T-helper 9 cell (primary cell): ENCODE measurements around the gene RECQL5.

ENCODE experiments used
- DNase-seq: peaks from one replicate; pipeline ENCODE4 v3.0.0-alpha.2; 2020
- total RNA-seq, 2 donors: gene quantifications; one replicate each; lab custom pipeline; 2026; lab: John Stamatoyannopoulos, UW

The RECQL5 gene
- 18.1 to 33.9 reads per million in 2 donors for total RNA-seq

DNA sequence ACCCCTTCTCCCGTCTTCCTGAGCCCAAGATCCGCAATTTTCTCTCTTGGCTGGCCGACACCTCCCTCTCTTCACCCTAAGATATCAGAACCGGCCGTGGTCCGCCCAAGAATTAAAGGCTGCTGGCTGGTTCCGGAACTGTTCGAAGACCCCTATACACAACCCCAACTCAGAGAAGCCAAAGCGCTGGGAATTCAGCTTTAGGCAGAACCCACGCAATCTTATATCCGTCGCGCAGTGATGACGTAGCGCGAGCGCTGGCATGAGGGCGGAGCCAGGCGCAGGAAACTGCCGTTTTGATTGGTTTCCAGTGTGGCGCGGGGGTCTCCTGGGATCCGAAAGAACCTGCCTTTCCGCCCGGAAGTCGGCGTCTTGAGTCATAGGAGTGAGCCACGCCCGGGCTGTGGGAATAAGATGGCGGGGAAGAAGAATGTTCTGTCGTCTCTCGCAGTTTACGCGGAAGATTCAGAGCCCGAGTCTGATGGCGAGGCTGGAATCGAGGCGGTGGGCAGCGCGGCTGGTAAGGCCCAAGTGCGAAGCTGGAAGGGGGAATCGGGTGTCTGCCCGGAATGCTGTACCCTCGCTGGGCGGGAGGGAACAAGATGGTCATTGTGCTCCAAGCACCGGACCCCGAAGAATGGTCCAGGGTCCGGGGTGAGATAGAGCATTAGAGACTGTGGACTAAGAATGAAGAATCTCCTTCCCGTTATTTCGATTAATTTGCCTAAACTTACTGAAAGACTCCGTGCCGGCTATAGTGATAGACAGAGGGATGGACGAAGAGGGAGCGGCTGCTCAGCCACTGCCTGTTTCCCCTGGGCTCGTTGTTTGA, at the start of gene RECQL5, which contains the start of gene SAP30BP:
Gene RECQL5 (minus strand): TSS at position 196 of the 832 bp plus-strand sequence. CDS start 597 bp downstream, outside the sequence.
Gene SAP30BP (plus strand): TSS at position 380 of the 832 bp plus-strand sequence. CDS start 35 bp downstream, at position 415.
- DNase-seq: peak; percentile 98

DNA sequence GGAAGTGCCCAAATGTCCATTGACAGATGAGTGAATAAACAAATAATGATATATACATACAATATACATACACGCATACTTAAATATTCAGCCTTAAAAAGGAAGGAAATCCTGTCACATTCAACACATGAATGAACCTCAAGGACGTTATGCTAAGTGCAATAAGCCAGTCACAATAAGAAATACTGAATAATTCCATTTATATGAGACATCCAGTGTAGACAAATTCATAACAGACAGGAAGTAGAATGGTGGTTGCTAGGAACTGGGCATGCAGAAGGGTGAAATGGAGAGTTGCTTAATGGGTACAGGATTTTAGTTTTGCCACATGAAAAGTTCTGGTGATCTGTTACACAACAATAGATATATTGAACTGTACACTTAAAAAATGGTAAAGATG, 45.5 kb upstream of the RECQL5 start:
- no peak for DNase-seq

DNA sequence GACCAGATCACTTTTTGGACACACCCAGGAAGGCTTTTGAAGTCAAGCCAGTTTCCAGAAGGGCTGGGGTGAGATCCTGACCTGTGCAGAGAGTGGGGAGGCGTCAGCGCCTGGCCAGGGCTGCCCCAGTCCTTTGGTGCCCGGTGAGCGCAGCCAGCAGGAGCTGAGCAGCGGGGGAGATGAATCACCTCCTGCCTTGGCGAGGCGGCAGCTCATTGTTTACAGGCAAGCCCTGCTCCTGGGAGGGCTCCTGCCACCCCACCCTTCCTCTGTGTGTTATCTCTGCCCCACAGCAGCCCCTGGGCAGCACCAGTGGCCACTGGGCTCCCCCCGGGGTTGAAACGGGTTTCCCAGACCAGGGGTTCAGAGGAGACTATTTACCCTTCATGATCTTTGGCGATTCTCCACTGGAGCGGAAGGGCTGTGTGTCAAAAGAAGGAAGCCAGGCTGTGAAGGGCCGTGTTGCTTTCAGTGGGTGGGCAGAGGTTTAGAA, 40.2 kb upstream of the RECQL5 start:
- DNase-seq: no peak

DNA sequence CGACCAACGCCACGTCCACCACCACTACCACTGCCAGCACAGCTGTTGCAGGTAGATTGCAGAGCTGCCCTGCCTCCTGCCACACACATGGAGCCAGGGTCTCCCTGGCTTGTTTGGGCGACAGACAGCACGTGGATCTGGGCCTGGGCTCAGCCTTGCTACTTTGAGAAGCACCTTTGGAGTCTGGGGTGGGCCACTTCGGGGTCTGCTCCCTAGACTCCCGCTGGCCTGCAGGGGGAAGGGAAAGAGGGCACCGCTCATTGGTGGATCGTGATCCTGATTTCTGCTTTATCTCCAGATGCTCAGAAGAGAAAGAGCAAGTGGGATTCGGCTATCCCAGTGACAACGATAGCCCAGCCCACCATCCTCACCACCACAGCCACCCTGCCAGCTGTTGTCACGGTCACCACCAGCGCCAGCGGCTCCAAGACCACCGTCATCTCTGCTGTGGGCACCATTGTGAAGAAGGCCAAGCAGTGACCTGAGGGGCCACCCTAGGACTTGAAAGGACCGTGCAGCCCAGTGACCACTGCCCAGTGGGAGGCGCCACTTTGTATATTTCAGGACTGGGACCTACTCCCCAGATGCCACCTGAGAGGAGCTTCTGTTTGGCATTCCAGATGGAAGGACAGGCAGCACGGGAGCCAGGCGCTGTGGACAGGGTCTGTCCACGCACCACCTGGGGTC, 39.2 kb upstream of the RECQL5 start:
- DNase-seq: no peak

DNA sequence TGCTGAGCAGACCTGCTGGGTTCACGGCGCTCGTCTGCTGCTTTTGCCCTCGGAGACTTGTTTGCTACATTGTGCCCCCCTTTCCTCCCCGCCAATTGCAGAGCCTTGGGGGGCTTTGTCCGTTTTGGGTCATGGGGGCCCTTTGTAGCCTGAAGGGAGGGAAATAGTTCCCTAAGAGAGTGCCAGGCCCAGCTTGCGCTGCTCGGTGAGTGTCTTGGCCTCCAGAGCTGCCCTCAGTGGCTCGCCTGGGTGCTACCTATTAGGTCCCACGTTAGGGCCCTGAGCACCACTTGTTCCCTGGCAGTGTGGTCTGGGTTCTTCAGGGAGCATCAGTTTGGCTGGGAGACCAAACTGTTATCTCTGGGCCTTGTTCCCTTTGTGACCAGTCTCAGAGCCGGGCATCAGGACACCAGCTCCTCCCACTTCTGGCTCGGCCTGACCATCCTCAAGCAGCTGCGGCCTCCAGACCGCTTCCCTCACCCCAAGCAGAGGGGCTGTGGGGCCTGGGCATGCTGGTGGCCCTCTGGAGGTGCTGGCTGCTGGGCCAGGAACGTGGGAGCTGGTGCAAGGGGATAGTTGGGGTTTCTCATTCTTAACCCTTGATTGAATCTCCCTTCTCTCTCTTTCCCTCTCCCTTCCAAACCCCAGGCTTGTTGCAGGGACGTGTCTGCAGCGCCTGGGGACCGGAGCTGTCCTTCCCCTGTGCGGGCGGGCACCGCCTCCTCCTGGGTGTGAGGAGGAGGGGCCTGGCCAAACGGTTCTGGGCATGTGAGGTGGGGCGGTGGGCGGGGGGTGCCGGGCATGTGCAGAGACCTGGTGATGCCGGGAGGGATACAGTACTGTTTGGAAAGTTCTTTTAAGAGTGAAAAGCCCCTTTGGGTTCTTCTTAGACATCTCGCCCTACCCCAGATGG, 38.3 kb upstream of the RECQL5 start:
- no peak for DNase-seq

DNA sequence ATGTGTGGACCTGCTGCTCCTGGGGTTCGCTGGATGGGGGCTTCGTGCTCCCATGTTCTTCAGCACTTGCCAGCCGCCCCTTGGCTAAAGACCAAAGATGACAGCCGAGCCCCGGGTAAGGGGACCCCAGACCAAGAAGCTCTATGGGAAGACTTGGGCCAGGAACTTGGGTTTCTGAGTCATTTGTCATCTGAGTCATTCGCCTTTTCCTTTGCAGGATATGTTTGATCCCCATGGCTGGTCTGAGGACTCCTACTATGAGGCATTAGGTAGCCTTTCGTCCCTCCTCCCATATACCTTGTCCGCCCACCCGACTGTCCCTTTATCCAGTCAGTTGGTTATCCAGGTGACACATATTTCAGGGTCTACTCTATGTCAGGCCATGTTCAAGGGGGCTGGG, 36.6 kb upstream of the RECQL5 start:
- DNase-seq: no peak

DNA sequence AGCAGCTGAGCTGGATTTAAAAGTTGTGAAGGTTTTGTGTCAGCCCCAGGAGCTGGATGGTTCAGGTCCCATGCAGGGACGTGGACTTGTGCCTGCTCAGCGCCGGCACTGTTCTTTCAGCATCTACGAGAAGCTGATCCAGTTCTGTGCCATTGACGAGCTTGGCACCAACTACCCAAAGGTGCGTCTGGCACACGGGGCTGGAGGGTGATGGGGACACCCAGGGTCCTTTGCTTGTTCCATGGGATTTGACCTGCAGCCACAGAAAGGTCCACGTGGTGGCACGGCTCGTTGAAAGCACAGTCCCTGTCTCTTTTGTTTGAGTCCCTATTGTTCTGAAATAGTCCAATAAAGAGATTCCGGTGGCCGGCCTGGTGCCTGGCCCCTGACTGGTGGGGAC, 36.2 kb upstream of the RECQL5 start:
- no peak for DNase-seq

DNA sequence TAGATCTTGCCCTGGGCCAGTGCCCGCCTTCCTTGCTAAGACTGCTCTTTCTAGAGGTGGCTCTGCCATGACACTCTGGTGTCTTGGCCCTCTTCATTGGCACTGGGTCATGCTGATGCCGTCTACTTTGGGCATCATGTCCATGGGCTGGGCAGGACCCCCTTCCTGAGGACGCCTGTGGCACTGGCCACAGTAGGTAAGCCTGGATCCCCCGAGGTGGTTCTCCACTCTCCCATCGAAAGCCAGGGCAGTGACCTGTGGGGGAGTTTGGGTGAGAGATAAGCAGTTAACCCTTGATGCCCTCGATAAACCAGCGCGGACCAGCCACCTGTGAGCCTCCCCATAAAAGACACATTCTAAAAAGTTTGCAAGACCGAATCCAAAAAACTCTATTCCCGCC, 34.3 kb upstream of the RECQL5 start:
- DNase-seq: no peak

DNA sequence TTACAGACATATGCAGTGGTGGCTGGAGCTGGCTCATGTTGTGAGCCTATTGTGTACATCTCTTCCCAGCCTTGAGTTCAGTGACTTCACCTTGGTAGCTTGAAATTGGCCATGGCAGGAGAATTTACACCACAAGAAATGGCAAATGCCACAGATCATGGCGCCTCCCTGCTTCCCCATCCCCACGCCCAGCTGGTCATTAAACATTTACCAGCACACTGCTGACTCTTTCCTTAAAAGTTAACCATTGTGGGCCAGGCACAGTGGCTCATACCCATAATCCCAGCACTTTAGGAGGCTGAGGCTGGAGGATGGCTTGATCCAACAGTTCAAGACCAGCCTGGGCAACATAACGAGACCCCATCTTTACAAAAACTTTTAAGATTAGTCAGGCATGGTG, 31.7 kb upstream of the RECQL5 start:
- DNase-seq: no peak

DNA sequence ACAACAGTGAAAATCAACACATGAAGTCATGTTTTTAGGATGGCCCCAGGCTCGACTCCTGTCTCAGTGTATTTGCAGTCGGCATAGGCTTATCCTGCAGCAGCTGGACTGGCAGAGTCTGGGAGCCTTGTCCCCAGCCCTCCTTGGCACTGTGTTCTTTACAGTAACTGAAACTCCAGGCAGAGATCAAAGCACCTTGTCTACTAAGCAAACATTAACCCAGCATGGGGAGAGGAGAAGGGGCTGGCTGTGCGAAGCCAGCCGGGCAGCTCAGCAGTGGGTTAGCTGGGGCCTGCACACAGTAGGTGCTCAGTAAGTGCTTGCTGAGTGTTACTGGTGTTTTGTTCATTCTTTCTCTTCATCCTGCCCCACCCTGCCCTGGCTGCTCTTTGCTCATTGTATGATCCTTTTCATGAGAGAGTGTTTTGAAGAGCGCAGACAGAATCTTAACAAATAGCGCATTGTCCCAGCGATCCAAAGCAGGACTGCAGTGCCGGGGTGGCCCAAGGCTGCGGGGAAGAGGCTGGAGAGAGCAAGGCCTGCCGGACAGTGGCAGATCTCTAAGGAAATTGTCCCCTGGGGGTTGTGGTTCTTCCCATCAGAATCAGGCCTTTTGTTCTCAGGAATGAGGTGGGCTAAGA, 30.8 kb upstream of the RECQL5 start:
- no peak for DNase-seq

DNA sequence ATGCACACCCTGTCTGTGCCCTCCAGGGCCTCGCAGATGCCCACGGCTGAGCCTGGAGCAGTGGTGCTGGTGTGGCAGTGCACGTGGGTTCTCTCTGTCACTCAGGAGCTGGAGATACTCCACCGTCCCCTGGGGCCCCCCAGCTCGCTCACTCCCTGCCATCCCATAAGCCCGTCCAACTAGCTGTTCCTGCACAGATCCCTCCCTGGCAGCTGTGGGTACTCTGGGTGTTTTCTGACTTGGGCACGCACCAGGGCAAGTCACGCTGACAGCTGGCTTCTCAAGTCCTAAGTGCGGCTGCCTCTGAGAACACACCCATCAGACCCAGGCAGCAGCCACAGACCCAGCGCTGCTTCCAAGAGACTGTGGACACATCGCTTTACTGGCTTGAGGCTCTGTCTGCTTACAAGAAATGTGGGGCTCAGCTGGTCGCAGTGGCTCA, 28.9 kb upstream of the RECQL5 start:
- no peak for DNase-seq

DNA sequence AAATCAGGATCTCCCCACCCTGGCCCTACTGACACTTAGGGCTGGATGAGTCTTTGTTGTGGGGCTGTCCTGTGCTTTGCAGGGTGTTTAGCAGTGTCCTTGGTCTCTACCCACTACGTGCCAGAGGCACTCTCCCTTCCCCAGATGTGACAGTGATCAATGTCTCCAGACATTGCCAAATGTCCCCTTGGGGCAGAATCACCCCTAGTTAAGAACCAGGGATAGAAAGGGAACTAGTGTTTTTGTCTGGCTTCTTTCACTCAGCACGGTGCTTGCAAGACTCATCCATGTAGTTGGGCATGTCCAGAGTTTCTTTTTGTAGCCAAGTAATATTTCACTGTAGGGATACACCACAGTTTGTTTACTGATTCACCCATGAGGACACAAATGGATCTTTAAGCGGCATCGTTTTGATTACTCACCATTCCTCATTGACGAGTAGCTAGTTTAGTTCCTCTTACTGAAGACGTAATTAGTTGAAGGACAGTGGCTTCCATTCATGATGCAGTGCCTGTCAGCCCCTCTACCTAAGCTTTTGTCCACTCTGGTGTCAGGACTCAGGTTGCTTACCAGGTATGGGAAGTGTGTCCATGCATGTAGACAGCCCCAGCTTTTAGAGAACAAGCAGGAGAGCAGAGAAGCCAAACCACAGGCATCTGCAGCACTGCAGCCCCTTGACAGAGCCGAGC, 28.3 kb upstream of the RECQL5 start:
- DNase-seq: no peak

DNA sequence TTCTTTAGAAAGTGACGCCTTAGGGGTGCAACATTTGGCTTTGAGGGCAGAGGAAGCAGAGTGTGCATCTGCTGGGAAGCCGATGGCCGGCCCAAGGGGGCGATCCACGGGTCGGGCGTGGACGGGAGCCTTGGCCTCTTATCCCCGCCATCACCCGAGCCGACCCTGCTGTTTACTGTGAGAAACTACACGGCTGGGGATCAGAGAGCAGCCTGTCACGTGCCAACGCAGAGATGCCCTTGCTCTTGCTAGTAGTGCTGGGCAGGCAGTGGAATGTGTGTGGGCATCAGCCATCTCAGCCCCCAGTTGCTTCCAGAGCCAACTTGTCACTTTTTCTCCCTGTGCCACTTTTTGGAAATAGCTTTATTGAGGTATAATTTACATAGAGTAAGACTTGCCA, 27.6 kb upstream of the RECQL5 start:
- DNase-seq: no peak

DNA sequence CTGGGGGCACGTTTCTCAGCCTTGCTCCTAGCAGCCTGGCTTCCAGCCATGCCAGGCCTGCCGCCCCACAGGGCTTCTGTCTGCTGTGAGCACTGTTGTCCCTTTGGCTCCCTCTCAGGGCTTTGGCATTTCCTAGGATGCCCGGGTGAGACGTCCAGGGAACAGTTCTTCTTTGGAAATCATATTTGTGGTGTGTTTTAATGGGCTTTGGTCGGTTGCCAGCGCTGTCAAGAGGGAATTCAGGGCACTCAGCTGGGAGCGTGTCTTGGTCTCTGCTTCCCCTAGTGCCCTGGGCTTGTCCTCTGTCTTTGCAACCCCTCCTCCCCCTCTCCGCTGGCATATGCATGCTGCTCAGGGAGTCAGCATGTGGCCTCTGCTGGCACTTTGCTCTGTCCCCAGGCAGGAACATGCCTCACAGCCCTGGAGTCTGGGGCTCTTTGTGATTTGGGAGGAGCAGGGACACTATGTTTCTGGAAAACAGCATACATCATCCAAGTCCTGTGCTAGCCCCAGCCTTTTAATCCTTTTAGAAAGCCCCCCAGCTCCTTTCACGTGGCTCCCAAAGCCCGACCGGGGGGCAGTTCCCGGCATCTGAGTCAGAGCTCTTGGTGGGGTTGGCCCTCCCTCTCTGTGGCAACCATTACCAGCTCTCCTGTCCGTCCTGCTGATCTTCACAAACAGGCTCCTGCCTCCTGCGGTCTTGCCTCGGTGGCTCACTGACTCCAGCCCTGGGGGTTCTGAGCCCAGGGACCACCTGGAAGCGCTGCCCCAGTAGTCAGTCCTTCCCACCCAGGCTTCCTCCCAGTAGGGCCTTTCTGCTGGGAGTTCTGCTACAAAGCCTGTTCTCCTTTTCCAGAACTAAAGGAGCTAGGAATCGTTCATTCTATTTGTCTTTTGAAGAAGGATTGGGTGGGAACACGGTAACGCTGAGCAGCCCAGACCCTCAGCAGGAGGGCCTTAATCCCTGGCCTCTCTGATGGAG, 26.8 kb upstream of the RECQL5 start:
- no peak for DNase-seq

DNA sequence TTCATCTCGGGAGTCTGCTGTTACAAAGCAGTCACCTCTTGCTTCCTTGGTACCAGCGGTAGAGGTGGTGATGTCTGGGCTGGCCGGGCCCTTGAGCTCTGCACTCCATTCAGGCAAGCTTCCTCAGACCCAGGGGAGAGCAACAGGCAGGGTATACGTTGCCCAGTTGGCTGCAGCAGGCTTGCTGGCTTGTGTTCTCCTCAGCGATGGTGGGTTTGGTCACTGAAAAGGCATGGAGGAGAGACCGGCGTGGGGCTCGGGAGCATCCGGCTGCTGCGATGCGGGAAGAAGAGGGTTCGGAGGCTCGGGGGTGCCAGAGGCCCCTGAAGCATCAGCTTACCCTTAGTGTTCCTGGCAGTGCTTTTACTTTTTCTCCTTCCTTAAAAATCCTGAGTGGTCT, 26.0 kb upstream of the RECQL5 start:
- DNase-seq: no peak

DNA sequence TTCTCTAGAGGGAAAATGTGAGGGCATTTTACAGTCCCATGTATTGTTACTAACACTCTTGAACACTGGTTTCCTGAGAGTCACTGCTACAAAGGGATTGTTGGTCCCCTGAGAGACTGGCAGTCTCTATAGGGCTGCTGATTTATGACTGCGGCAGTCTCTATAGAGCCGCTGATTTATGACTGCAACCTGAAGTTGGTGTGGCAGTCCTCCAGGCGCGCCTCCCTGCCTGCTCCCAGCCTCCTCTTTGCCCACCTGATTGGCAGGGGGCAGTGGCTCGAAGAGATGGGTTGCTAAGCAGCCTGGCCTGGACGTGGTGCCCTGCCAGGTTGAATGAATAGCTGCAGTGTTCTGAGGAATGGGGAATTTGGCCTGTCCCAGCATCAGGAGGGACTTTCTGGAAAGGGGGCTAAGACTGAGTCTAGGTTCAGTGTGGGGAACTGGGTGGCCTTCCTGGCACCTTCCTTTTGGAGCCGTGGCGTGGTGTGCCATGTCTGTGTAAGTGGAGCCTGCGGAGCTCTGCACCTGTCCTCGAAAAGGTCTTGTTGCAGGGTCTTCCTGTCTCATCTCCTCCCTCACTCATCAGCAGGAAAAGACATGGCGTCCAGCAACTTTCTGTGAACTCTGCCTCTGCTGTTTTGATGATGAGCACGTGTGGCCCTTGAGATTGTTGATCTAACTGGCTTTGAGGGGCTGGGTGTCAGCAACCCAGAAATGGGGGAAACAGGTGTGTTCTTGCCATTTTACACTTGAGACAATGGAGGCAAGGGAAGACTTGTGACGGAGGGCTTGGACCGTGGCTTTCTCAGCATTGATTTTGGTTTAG, 25.1 kb upstream of the RECQL5 start:
- no peak for DNase-seq

DNA sequence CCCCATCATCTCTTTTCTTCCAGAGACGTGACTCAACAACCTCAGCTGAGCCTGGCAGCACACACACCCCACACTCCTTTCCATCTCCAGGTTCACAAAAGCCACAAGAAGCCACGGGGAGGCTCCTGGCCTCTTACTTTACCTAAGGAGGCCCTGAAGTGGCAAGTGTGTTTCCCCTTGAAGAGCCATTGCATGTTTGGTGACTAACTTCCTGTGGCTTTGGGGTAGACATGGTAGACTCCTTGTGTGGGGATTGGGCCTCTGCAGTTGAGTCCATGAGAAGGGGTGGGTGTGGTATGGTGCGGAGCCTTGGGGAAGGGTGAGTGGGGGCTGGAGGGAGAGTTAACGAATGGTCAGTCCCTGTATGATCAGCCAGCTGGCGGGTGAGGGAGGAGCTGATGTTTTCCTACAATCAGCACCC, 24.4 kb upstream of the RECQL5 start:
- DNase-seq: no peak

DNA sequence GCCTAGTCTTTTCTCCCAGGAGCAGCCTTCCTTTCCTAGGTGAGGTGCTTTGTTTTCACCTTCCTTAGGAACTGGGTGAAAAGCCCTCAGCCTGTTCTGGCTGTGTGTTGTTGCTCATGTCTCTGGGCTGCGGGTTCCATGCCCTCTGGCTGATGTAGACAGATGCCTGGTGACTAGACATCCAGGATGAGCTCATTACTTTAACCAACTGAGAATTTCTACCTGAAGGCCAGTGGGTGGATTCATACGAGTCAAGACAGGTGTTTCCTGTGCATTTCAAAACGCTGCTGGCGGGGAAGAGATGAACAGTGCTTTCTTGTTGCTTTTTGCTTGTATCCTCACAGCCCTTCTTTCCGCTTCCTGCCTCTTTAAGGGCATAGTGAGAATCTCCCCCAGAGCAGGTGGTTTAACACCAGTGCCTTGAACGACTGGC, 22.5 kb upstream of the RECQL5 start:
- DNase-seq: no peak

DNA sequence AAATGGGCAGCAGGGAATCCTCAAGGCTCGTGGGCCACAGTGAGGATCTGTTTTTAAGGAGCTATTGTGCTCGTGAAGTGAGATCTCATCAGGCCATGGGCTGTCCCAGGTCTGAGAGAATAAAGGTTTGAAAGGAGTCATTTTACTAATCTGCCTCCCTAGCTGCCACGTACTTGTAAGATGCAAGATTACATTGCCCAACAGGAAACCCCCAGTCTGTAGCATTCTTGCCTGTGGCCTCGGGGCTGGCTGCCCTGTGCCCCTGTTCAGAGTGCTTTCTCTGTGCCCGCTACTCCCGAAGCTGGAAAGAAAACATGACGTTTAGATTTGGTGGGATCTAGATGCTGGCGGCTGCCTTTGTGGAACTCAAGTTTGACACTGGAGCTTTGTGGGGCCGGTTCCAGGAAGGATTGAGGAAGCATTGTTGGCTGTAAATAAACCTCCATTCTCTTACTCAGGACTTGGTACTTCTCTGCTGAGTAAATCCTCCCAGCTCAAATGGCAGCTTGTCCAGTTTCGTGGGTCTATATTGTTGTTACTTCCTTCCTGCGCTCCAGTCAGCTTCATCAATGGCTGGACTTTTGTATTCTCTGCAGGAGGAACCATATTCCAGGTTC, 21.4 kb upstream of the RECQL5 start:
- no peak for DNase-seq
